Peyer's patch (tissue), 4 donors: ENCODE measurements around the gene SLC25A45.

Source experiments
- CTCF ChIP-seq, 6 experiments: fragments of 450-650 bp in 4 of 6; fragments of 200-600 bp in 2 of 6; sonication (generic) in 1 of 6; IDR thresholded peaks; one replicate each; pipeline ENCODE4 v1.5.1; 2017 to 2019; ENCODE audit warnings: antibody characterized with exemption in 6 of 6, mild to moderate bottlenecking in 3 of 6, moderate library complexity in 1 of 6
- POLR2A ChIP-seq, 2 donors: fragments of 450-650 bp; IDR thresholded peaks; one replicate each; pipeline ENCODE4 v1.5.1; 2017; ENCODE audit warnings: antibody characterized with exemption in 2 of 2, mild to moderate bottlenecking in 2 of 2, moderate library complexity in 2 of 2

- no peak for TF ChIP-seq CTCF (IDR thresholded peaks at IDR 0.05)
- no peak for TF ChIP-seq POLR2A (IDR thresholded peaks at IDR 0.05)
These were observed 6.2 kb downstream of the SLC25A45 start for GRCh38 chr11:65376138-65376713.
